Neuronal stem cell (in vitro differentiated cells): ENCODE results near the gene KLF13.

ENCODE experiments used
- DNase-seq: peaks from one replicate; pipeline ENCODE4 v3.0.0-alpha.2; 2013; ENCODE audit warnings: low spot score
- H2AFZ ChIP-seq: one replicate; pipeline ENCODE4 v1.6.1; 2013; ENCODE audit warnings: mild to moderate bottlenecking, low read length, inconsistent platforms
- H2AK5ac ChIP-seq: 2 replicates; pipeline ENCODE4 v1.6.1; 2013; ENCODE audit warnings: low read depth, mild to moderate bottlenecking, inconsistent platforms, low read length, moderate library complexity, mixed read lengths
- H2BK120ac ChIP-seq: 2 replicates; pipeline ENCODE4 v1.6.1; 2013; ENCODE audit warnings: low read depth, mild to moderate bottlenecking, inconsistent platforms, low read length, moderate library complexity, mixed read lengths
- H2BK12ac ChIP-seq: one replicate; pipeline ENCODE4 v1.6.1; 2013; ENCODE audit warnings: low read length, inconsistent platforms
- H2BK15ac ChIP-seq: 2 replicates; pipeline ENCODE4 v1.6.1; 2013; ENCODE audit warnings: mild to moderate bottlenecking, low read length, inconsistent platforms, mixed read lengths
- H2BK5ac ChIP-seq: one replicate; pipeline ENCODE4 v1.6.1; 2013; ENCODE audit warnings: inconsistent platforms, mild to moderate bottlenecking, low read length, moderate library complexity
- H3K14ac ChIP-seq: one replicate; pipeline ENCODE4 v1.6.1; 2013; ENCODE audit warnings: low read length, inconsistent platforms
- H3K18ac ChIP-seq: 2 replicates; pipeline ENCODE4 v1.6.1; 2013; ENCODE audit warnings: low read length, inconsistent platforms
- H3K23ac ChIP-seq: 2 replicates; pipeline ENCODE4 v1.6.1; 2013; ENCODE audit warnings: low read depth, mild to moderate bottlenecking, mixed read lengths, low read length, inconsistent platforms; ENCODE audit not compliant: poor library complexity
- H3K27ac ChIP-seq: replicated peaks from 3 replicates; pipeline ENCODE4 v1.5.1; 2013; ENCODE audit warnings: low read length, inconsistent platforms
- H3K27me3 ChIP-seq, 3 experiments: 2 replicates each; pipeline ENCODE4 v1.6.1; 2013; ENCODE audit warnings: low read length in 3 of 3, mild to moderate bottlenecking in 2 of 3, inconsistent platforms in 1 of 3, low read depth in 1 of 3, mixed read lengths in 1 of 3, moderate library complexity in 1 of 3; ENCODE audit not compliant: control insufficient read depth in 3 of 3, insufficient read depth in 3 of 3
- H3K36me3 ChIP-seq, 2 donors: replicated peaks in 1 of 2; 2 replicates each; pipeline ENCODE4 v1.6.1; 2013; ENCODE audit warnings: low read length in 2 of 2; ENCODE audit not compliant: control insufficient read depth in 2 of 2, insufficient read depth in 2 of 2
- H3K4ac ChIP-seq: 2 replicates; pipeline ENCODE4 v1.6.1; 2013; ENCODE audit warnings: inconsistent platforms, mild to moderate bottlenecking, low read length, moderate library complexity
- H3K4me1 ChIP-seq, 2 donors: 1 replicate in 1 of 2; 2 replicates in 1 of 2; pipeline ENCODE4 v1.6.1; 2013; ENCODE audit warnings: low read length in 2 of 2, low read depth in 1 of 2; ENCODE audit not compliant: control insufficient read depth in 2 of 2, insufficient read depth in 1 of 2
- H3K4me2 ChIP-seq: one replicate; pipeline ENCODE4 v1.6.1; 2013; ENCODE audit warnings: mild to moderate bottlenecking, low read length, inconsistent platforms; ENCODE audit not compliant: insufficient read depth, poor library complexity, severe bottlenecking
- H3K4me3 ChIP-seq, 2 donors: 2 replicates each; pipeline ENCODE4 v1.5.1; 2013; ENCODE audit warnings: low read length in 2 of 2, mild to moderate bottlenecking in 2 of 2, inconsistent platforms in 1 of 2, moderate library complexity in 1 of 2
- H3K79me1 ChIP-seq: one replicate; pipeline ENCODE4 v1.6.1; 2013; ENCODE audit warnings: low read depth, mild to moderate bottlenecking, inconsistent platforms, low read length, moderate library complexity
- H3K9ac ChIP-seq: one replicate; pipeline ENCODE4 v1.6.1; 2013; ENCODE audit warnings: mild to moderate bottlenecking, low read depth, low read length, inconsistent platforms; ENCODE audit not compliant: poor library complexity
- H3K9me3 ChIP-seq, 2 donors: replicated peaks in 1 of 2; 2 replicates each; pipeline versions ENCODE3 to v1.6.1; 2013; ENCODE audit warnings: low read length in 2 of 2, mild to moderate bottlenecking in 2 of 2, inconsistent platforms in 1 of 2, low read depth in 1 of 2, mixed read lengths in 1 of 2, moderate library complexity in 1 of 2; ENCODE audit not compliant: control insufficient read depth in 2 of 2, insufficient read depth in 1 of 2
- H4K8ac ChIP-seq: one replicate; pipeline ENCODE4 v1.6.1; 2013; ENCODE audit warnings: low read depth, mild to moderate bottlenecking, inconsistent platforms, low read length, moderate library complexity
- H4K91ac ChIP-seq: one replicate; pipeline ENCODE4 v1.6.1; 2013; ENCODE audit warnings: low read length, low read depth, mild to moderate bottlenecking, inconsistent platforms; ENCODE audit not compliant: poor library complexity
- WGBS, 2 donors: extraction: QIAGEN DNeasy Blood & Tissue Kit; methylation state at CpG; one replicate each; pipeline ENCODE4 v1.1.7; 2013; ENCODE audit warnings: missing lambda C conversion rate in 2 of 2, mixed read lengths in 1 of 2; ENCODE audit not compliant: insufficient read length in 2 of 2, insufficient replicate concordance in 1 of 2; ENCODE audit errors: extremely low coverage in 2 of 2; 5-methylcytosine and 5-hydroxymethylcytosine counted together

The KLF13 gene

GRCh38 chr15:31311735-31312619, 14.7 kb upstream of the KLF13 start:
- Histone ChIP-seq H4K8ac (no peak overlapping the region), H3K14ac (peak overlapping the region; percentile 14), H3K36me3 (no peaks in the 10 kb centered on the region), H3K9me3 (peaks cover 0 to 2% of the 10 kb centered on the region in 2 donors), H3K18ac (peak overlapping the region; percentile 62), H3K4ac (no peak overlapping the region), H3K9ac (no peak overlapping the region), H3K4me3 (no peak overlapping the region), H3K79me1 (no peaks in the 10 kb centered on the region), H2BK12ac (no peak overlapping the region), H2AFZ (no peak overlapping the region), H2BK5ac (no peak overlapping the region), H3K23ac (no peak overlapping the region), H3K4me2 (no peak overlapping the region), H4K91ac (no peak overlapping the region), H2BK15ac (peak overlapping the region; percentile 70), H3K4me1 (peaks cover 15 to 24% of the 10 kb centered on the region in 2 donors), H3K27me3 (peaks cover 0 to 6% (median 0%) of the 10 kb centered on the region in 3 experiments), H2AK5ac (peak overlapping the region; percentile 80), H3K27ac (no peak overlapping the region), H2BK120ac (no peak overlapping the region)
- no peak for DNase-seq
- WGBS, 2 donors, result no CpG with 5 or more reads among the region's 18 CpGs

GRCh38 chr15:31313223-31313622, 13.4 kb upstream of the KLF13 start:
- H2BK120ac ChIP-seq, result no peak overlapping the region

GRCh38 chr15:31314380-31314779, 12.3 kb upstream of the KLF13 start:
- peak overlapping the region; percentile 48 for H2BK5ac ChIP-seq
- H3K18ac ChIP-seq, result no peak overlapping the region
- H3K9ac ChIP-seq, result no peak overlapping the region
- no peak overlapping the region for H4K8ac ChIP-seq
- WGBS, 2 donors, result no CpG with 5 or more reads among the region's 12 CpGs
- no peak overlapping the region for H3K4me3 ChIP-seq
- H3K79me1 ChIP-seq, result no peaks in the 10 kb centered on the region
- H3K14ac ChIP-seq, result no peak overlapping the region
- H3K27ac ChIP-seq, result no peak overlapping the region
- H4K91ac ChIP-seq, result no peak overlapping the region
- H2AFZ ChIP-seq, result no peak overlapping the region
- no peak overlapping the region for H3K4me2 ChIP-seq
- H2BK15ac ChIP-seq, result no peak overlapping the region
- H2BK120ac ChIP-seq, result no peak overlapping the region
- peaks cover 0 to 2% of the 10 kb centered on the region in 2 donors for H3K9me3 ChIP-seq
- peaks cover 0 to 16% (median 0%) of the 10 kb centered on the region in 3 experiments for H3K27me3 ChIP-seq
- H2BK12ac ChIP-seq, result no peak overlapping the region
- no peak for DNase-seq
- no peaks in the 10 kb centered on the region for H3K36me3 ChIP-seq
- H3K4ac ChIP-seq, result no peak overlapping the region
- peaks cover 0 to 2% of the 10 kb centered on the region in 2 donors for H3K4me1 ChIP-seq
- peak overlapping the region; percentile 42 for H2AK5ac ChIP-seq
- no peak overlapping the region for H3K23ac ChIP-seq

More at GRCh38 chr15:31313223-31313622, 13.4 kb upstream of the KLF13 start:
- no peak overlapping the region for H3K4me2 ChIP-seq
- no peak overlapping the region for H4K8ac ChIP-seq
- H3K9ac ChIP-seq, result no peak overlapping the region
- H4K91ac ChIP-seq, result no peak overlapping the region
- H3K27ac ChIP-seq, result no peak overlapping the region
- H2BK12ac ChIP-seq, result no peak overlapping the region
- H3K27me3 ChIP-seq, result peaks cover 0 to 15% (median 0%) of the 10 kb centered on the region in 3 experiments
- H3K36me3 ChIP-seq, result no peaks in the 10 kb centered on the region
- no peak overlapping the region for H3K4me3 ChIP-seq
- no peak for DNase-seq
- no peak overlapping the region for H3K18ac ChIP-seq
- H3K4me1 ChIP-seq, result peaks cover 5 to 11% of the 10 kb centered on the region in 2 donors
- H2AFZ ChIP-seq, result no peak overlapping the region
- no peak overlapping the region for H3K14ac ChIP-seq
- no peaks in the 10 kb centered on the region for H3K79me1 ChIP-seq
- no peak overlapping the region for H2BK15ac ChIP-seq
- H3K23ac ChIP-seq, result no peak overlapping the region
- H3K4ac ChIP-seq, result no peak overlapping the region
- peaks cover 0 to 2% of the 10 kb centered on the region in 2 donors for H3K9me3 ChIP-seq
- H2BK5ac ChIP-seq, result no peak overlapping the region
- no peak overlapping the region for H2AK5ac ChIP-seq

GRCh38 chr15:31316135-31316795, 10.4 kb upstream of the KLF13 start:
- H2BK15ac ChIP-seq, result no peak overlapping the region
- no peak overlapping the region for H3K4ac ChIP-seq
- H3K27me3 ChIP-seq, result peaks cover 0 to 24% (median 0%) of the 10 kb centered on the region in 3 experiments
- H2BK5ac ChIP-seq, result no peak overlapping the region
- H2AK5ac ChIP-seq, result no peak overlapping the region
- WGBS, 2 donors, result no CpG with 5 or more reads among the region's 8 CpGs
- no peak for DNase-seq
- H3K23ac ChIP-seq, result peak overlapping the region; percentile 35
- H4K8ac ChIP-seq, result no peak overlapping the region
- H3K4me2 ChIP-seq, result no peak overlapping the region
- no peak overlapping the region for H3K18ac ChIP-seq
- no peak overlapping the region for H2BK12ac ChIP-seq
- H3K79me1 ChIP-seq, result no peaks in the 10 kb centered on the region
- peaks cover under 1 to 3% of the 10 kb centered on the region in 2 donors for H3K9me3 ChIP-seq
- H3K36me3 ChIP-seq, result no peaks in the 10 kb centered on the region
- H4K91ac ChIP-seq, result no peak overlapping the region
- H3K14ac ChIP-seq, result no peak overlapping the region
- no peak overlapping the region for H2BK120ac ChIP-seq
- no peak overlapping the region for H3K27ac ChIP-seq
- peak overlapping the region; percentile 24 for H3K9ac ChIP-seq
- no peak overlapping the region for H3K4me3 ChIP-seq
- H3K4me1 ChIP-seq, result peaks cover 0 to 6% of the 10 kb centered on the region in 2 donors
- no peak overlapping the region for H2AFZ ChIP-seq
